SK-N-SH (cell line): Measurements from ENCODE around the gene ADRA2B. TPM values are rescaled to one million over a fixed set of nuclear protein-coding genes. Genes with fewer than 3 reads are reported as not detected.

ENCODE experiments used
- CTCF ChIA-PET: fragments of 300-600, 350-600 bp; formaldehyde crosslinking; extraction: SDS; loops from one replicate; lab custom pipeline; 2021; lab: Yijun Ruan, JAX
- POLR2A ChIA-PET: fragments of 350-600 bp; sonication (Branson Sonifier 250); formaldehyde crosslinking; extraction: SDS; loops from one replicate; lab custom pipeline; 2020; ENCODE audit warnings: antibody characterized with exemption, inconsistent platforms; lab: Yijun Ruan, JAX
- DNase-seq: peaks from one replicate; pipeline ENCODE4 v3.0.0; 2012
- H2AFZ ChIP-seq: fragments of 200-600 bp; sonication (generic); 2 replicates; pipeline ENCODE4 v1.8.1; 2016; ENCODE audit warnings: antibody characterized with exemption, mild to moderate bottlenecking, low read depth
- H3F3A ChIP-seq: fragments of 200-600 bp; sonication (generic); replicated peaks from 2 replicates; pipeline ENCODE3; 2016; ENCODE audit warnings: antibody characterized with exemption, mild to moderate bottlenecking; ENCODE audit not compliant: insufficient read depth
- H3K27ac ChIP-seq, 2 experiments: fragments of 200-500 bp in 1 of 2; fragments of 200-600 bp in 1 of 2; sonication (Bioruptor generic) in 1 of 2; sonication (generic), shearing (Covaris generic) in 1 of 2; 2 replicates each; pipeline versions ENCODE4 v1.5.1 to v1.6.1; 2014 to 2016; ENCODE audit warnings: low read depth in 2 of 2, inconsistent platforms in 1 of 2, low read length in 1 of 2, mild to moderate bottlenecking in 1 of 2, mixed read lengths in 1 of 2
- H3K27me3 ChIP-seq: fragments of 200-600 bp; sonication (generic), shearing (Covaris generic); 2 replicates; pipeline ENCODE4 v1.6.1; 2016; ENCODE audit warnings: mixed run types; ENCODE audit not compliant: insufficient read depth
- H3K36me3 ChIP-seq, 2 experiments: fragments of 200-500 bp in 1 of 2; fragments of 200-600 bp in 1 of 2; sonication (Bioruptor generic) in 1 of 2; sonication (generic) in 1 of 2; replicated peaks in 1 of 2; 2 replicates each; pipeline versions ENCODE3 to v1.5.1; 2014 to 2016; ENCODE audit warnings: low read length in 1 of 2, mild to moderate bottlenecking in 1 of 2; ENCODE audit not compliant: insufficient read depth in 2 of 2, control insufficient read depth in 1 of 2
- H3K4me1 ChIP-seq, 2 experiments: fragments of 200-500 bp in 1 of 2; fragments of 200-600 bp in 1 of 2; sonication (Bioruptor generic) in 1 of 2; sonication (generic), shearing (Covaris generic) in 1 of 2; 2 replicates each; pipeline versions ENCODE4 v1.5.1 to v1.6.1; 2014 to 2016; ENCODE audit warnings: low read depth in 1 of 2, low read length in 1 of 2, mixed run types in 1 of 2; ENCODE audit not compliant: insufficient read depth in 2 of 2, control insufficient read depth in 1 of 2
- H3K4me2 ChIP-seq: fragments of 200-600 bp; sonication (generic), shearing (Covaris generic); 2 replicates; pipeline ENCODE4 v1.6.1; 2017; ENCODE audit warnings: mixed run types
- H3K4me3 ChIP-seq, 2 experiments: fragments of 200-500 bp in 1 of 2; fragments of 200-600 bp in 1 of 2; sonication (Bioruptor generic) in 1 of 2; sonication (generic), shearing (Covaris generic) in 1 of 2; 2 replicates each; pipeline versions ENCODE4 v1.5.1 to v1.8.1; 2014 to 2016; ENCODE audit warnings: low read depth in 2 of 2, inconsistent platforms in 1 of 2, low read length in 1 of 2, mild to moderate bottlenecking in 1 of 2, mixed read lengths in 1 of 2, moderate library complexity in 1 of 2
- H3K79me2 ChIP-seq: fragments of 200-600 bp; sonication (generic); 2 replicates; pipeline ENCODE4 v1.8.1; 2017; ENCODE audit warnings: mild to moderate bottlenecking; ENCODE audit not compliant: insufficient read depth
- H3K9ac ChIP-seq: fragments of 200-600 bp; sonication (generic); 2 replicates; pipeline ENCODE4 v1.6.1; 2017; ENCODE audit warnings: mixed run types
- H3K9me2 ChIP-seq: fragments of 200-600 bp; sonication (generic); 2 replicates; pipeline ENCODE4 v1.6.1; 2017; ENCODE audit warnings: mixed run types
- H3K9me3 ChIP-seq: fragments of 200-600 bp; sonication (generic); 2 replicates; pipeline ENCODE4 v1.6.1; 2017; ENCODE audit warnings: mixed run types, mild to moderate bottlenecking, moderate library complexity
- H4K20me1 ChIP-seq: fragments of 200-600 bp; sonication (generic); 2 replicates; pipeline ENCODE4 v1.6.1; 2017; ENCODE audit warnings: mild to moderate bottlenecking, mixed run types; ENCODE audit not compliant: insufficient read depth
- CTCF ChIP-seq: fragments of 200-600 bp; sonication (generic); IDR thresholded peaks from 2 replicates; pipeline ENCODE4 v1.6.1; 2017; ENCODE audit warnings: antibody characterized with exemption, mild to moderate bottlenecking, moderate library complexity
- ELF1 ChIP-seq: IDR thresholded peaks from 2 replicates; pipeline ENCODE4 v1.4.0; 2012
- EP300 ChIP-seq, 2 experiments: IDR thresholded peaks; 2 replicates each; pipeline versions ENCODE4 v1.4.0 to v1.6.1; 2012; ENCODE audit warnings: borderline replicate concordance in 1 of 2, low read depth in 1 of 2, low read length in 1 of 2
- GABPA ChIP-seq: IDR thresholded peaks from 2 replicates; pipeline ENCODE4 v1.4.0; 2012; ENCODE audit warnings: low read depth, mild to moderate bottlenecking
- NFIC ChIP-seq: IDR thresholded peaks from 2 replicates; pipeline ENCODE4 v1.4.0; 2012; ENCODE audit warnings: borderline replicate concordance
- NRF1 ChIP-seq: IDR thresholded peaks from 2 replicates; pipeline ENCODE4 v1.6.1; 2012; ENCODE audit warnings: low read depth, mild to moderate bottlenecking, low read length
- RFX5 ChIP-seq: IDR thresholded peaks from 2 replicates; pipeline ENCODE4 v1.6.1; 2012; ENCODE audit warnings: mild to moderate bottlenecking, improper control_type of control experiment, low read length
- SIN3A ChIP-seq: IDR thresholded peaks from 2 replicates; pipeline ENCODE4 v1.6.1; 2012; ENCODE audit warnings: low read depth, mild to moderate bottlenecking, low read length, moderate library complexity, borderline replicate concordance
- TEAD4 ChIP-seq: IDR thresholded peaks from 2 replicates; pipeline ENCODE4 v1.4.0; 2012; ENCODE audit warnings: mild to moderate bottlenecking, borderline replicate concordance; ENCODE audit not compliant: insufficient read depth
- USF2 ChIP-seq: fragments of 150-350 bp; IDR thresholded peaks from 2 replicates; pipeline ENCODE4 v1.6.1; 2017; ENCODE audit warnings: antibody characterized with exemption, low read length, low read depth, borderline replicate concordance
- WGBS: methylation state at CpG from one replicate; pipeline ENCODE4 v1.1.6; 2017; ENCODE audit warnings: low lambda C conversion rate; 5-methylcytosine and 5-hydroxymethylcytosine counted together
- polyA plus RNA-seq, 3 experiments: library from polyadenylated mRNA; depleted of rRNA; stranded (reverse); fragments of >200 nt; gene quantifications; 2 replicates each; pipeline ENCODE4 v1.2.3, GENCODE V29; 2012
- TF ChIP-seq, protein P1 (sequence below): IDR thresholded peaks from 2 replicates; pipeline ENCODE4; 2012

ADRA2B gene
- polyA plus RNA-seq, 1 of the 3 experiments (the other 2 are of a cell fraction): not detected

DNA sequence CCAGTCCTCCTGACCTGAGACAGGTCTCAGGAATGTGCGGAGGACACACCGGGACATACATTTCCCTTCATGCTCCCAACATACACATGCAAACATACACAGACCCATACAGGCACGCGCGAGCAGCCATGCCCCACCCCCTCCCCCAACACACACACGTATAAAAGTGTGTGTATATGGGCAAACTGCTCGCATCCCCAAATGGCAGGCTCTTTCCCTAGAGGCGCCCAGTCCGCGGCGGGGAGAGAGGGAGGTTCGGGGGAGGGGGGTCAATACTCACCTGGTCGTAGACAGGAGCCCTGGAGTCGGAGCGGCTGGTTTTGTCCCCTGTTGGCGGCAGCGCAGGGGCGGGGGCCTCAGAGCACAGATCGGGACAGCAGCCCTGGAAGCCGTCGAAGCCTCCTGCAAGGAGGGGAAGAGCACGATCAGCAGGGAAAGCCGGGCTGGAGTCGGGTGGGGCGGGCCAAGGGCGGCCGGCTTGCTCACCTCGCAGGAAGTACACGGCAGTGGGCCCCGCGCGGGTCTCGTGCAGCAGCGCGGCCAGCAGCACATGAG lies 28.2 kb upstream of the ADRA2B start (continued):
- no peak for TF ChIP-seq TEAD4

DNA sequence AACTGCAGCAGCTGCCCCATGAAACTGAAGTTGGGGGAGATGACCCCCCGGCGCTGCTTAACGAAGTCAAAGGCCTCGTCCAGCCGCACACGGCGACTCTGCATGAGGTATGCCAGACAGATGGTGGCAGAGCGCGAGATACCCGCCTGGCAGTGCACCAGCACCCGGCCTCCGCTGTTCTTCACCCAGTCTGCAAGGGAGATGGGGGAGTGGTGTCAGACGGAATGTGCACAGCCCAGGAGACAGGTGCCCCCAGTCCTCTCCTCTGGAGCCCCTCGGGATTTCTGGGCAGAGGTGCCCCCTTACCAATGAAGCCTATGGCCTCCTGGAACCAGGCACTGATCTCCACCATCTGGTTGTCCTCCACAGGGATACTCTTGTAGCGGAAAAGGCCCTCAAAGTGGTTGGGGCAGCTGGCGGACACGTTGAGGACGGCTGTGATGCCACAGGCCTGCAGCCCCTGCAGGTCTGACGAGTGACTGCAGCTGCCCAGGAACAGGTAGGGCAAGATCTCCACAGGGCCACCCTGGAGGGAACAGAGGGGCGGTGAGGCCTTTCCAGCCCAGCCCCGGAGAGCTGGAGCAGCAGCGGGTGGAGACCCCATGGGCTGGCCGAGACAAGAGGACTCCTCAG lies 27.6 kb upstream of the ADRA2B start:
- Histone ChIP-seq H3K4me3 (no peak overlapping the region), H3K4me1 (peaks cover 31 to 57% of the 10 kb centered on the region in 2 experiments), H3K4me2 (no peak overlapping the region), H2AFZ (no peak overlapping the region), H3K9me2 (no peaks in the 10 kb centered on the region), H4K20me1 (no peaks in the 10 kb centered on the region), H3F3A (peaks cover 25% of the 10 kb centered on the region), H3K27ac (no peak overlapping the region; a peak in 1 of 4 replicates), H3K9ac (no peak overlapping the region), H3K36me3 (no peaks in the 10 kb centered on the region), H3K9me3 (no peaks in the 10 kb centered on the region), H3K27me3 (no peaks in the 10 kb centered on the region), H3K79me2 (peaks cover 12% of the 10 kb centered on the region; the same call in 1 of the 2 replicates)
- DNase-seq: no peak
- CTCF ChIA-PET: interaction anchor here (1.3 to 4.3 kb wide), 4 partner anchors 9 to 151 kb away, joined by 3 to 35 read pairs (median 12); partner anchors contain the start of gene ADRA2B
- POLR2A ChIA-PET: no interaction called here
- 97% methylated on average over 17 of the region's 23 CpGs for WGBS
- TF ChIP-seq EP300 (IDR thresholded peaks at IDR 0.05; ENCODE audit: borderline replicate concordance in 1 of 2, low read depth in 1 of 2, low read length in 1 of 2): no peak
- TF ChIP-seq, protein P1, sequence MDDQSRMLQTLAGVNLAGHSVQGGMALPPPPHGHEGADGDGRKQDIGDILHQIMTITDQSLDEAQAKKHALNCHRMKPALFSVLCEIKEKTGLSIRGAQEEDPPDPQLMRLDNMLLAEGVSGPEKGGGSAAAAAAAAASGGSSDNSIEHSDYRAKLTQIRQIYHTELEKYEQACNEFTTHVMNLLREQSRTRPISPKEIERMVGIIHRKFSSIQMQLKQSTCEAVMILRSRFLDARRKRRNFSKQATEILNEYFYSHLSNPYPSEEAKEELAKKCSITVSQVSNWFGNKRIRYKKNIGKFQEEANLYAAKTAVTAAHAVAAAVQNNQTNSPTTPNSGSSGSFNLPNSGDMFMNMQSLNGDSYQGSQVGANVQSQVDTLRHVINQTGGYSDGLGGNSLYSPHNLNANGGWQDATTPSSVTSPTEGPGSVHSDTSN: no peak
- no peak for TF ChIP-seq CTCF
- TF ChIP-seq GABPA: no peak
- TF ChIP-seq USF2: no peak
- no peak for TF ChIP-seq RFX5
- no peak for TF ChIP-seq ELF1
- TF ChIP-seq SIN3A: no peak
- TF ChIP-seq NFIC: no peak
- TF ChIP-seq NRF1: no peak
